Gastrocnemius medialis (tissue), 4 donors: Measurements from ENCODE around the gene FKBP1B. TPM values are rescaled to one million over a fixed set of nuclear protein-coding genes. Genes with fewer than 3 reads are reported as not detected.

ENCODE experiments used
- ATAC-seq, 2 donors: fragments of 150-250 bp; one replicate each; pipeline ENCODE4 v1.9.1; 2016
- DNase-seq, 2 donors: peaks; one replicate each; pipeline ENCODE4 v3.0.0-alpha.2; 2019
- H3K27ac ChIP-seq, 4 donors: fragments of 200-600 bp; sonication (generic); 1 replicate in 1 of 4; 2 replicates in 3 of 4; pipeline ENCODE4 v1.5.1; 2016 to 2018; ENCODE audit warnings: mild to moderate bottlenecking in 2 of 4, moderate library complexity in 1 of 4
- H3K27me3 ChIP-seq, 3 donors: fragments of 200-600 bp; sonication (generic) in 2 of 3; 1 replicate in 1 of 3; 2 replicates in 2 of 3; pipeline versions ENCODE4 v1.5.1 to v1.6.0; 2016 to 2019; ENCODE audit warnings: mild to moderate bottlenecking in 1 of 3, moderate library complexity in 1 of 3
- H3K36me3 ChIP-seq, 2 donors: fragments of 200-600 bp; sonication (generic) in 1 of 2; one replicate each; pipeline ENCODE4 v1.5.1; 2017 to 2018
- H3K4me1 ChIP-seq, 2 donors: fragments of 200-600 bp; sonication (generic) in 1 of 2; one replicate each; pipeline ENCODE4 v1.5.1; 2016 to 2017; ENCODE audit warnings: mild to moderate bottlenecking in 2 of 2
- H3K4me3 ChIP-seq, 4 donors: fragments of 200-600 bp; sonication (generic) in 3 of 4; 1 replicate in 1 of 4; 2 replicates in 3 of 4; pipeline ENCODE4 v1.5.1; 2016 to 2019; ENCODE audit warnings: mild to moderate bottlenecking in 2 of 4
- H3K9me3 ChIP-seq, 3 donors: fragments of 200-600 bp; sonication (generic) in 2 of 3; 1 replicate in 1 of 3; 2 replicates in 2 of 3; pipeline ENCODE4 v1.5.1; 2016 to 2019
- POLR2A ChIP-seq, 2 donors: fragments of 450-650 bp; IDR thresholded peaks; one replicate each; pipeline ENCODE4 v1.6.1; 2017; ENCODE audit warnings: antibody characterized with exemption in 2 of 2, mild to moderate bottlenecking in 2 of 2, moderate library complexity in 2 of 2
- in situ Hi-C, 4 donors: fragments of 200-750 bp; cut with MboI; loops; one replicate each; pipeline versions ENCODE4 v1.15.0 to v1.8.0; 2017; ENCODE audit warnings: low sequenced_read_pairs in 4 of 4
- intact Hi-C: fragments of 100-400 bp; cut with DNase I; formaldehyde crosslinking; loops from one replicate; pipeline ENCODE4 v1.15.1; 2023; ENCODE audit warnings: low total_unique reads
- total RNA-seq, 4 donors: library from RNA; depleted of rRNA; stranded (reverse); fragments of >200 nt; gene quantifications; one replicate each; pipeline versions ENCODE4 v1.1.0 to v1.2.3, GENCODE V29; 2016
- TF ChIP-seq, protein P1 (sequence below), 5 experiments: fragments of 450-650 bp in 3 of 5; fragments of 200-600 bp in 2 of 5; sonication (generic) in 2 of 5; IDR thresholded peaks in 4 of 5; conservative IDR thresholded peaks in 1 of 5; 1 replicate in 4 of 5; 2 replicates in 1 of 5; pipeline ENCODE4 v1.5.1; 2016 to 2019; ENCODE audit warnings: antibody characterized with exemption in 5 of 5, mild to moderate bottlenecking in 3 of 5, moderate library complexity in 3 of 5

FKBP1B gene
- total RNA-seq, 4 donors from 2014 or later, result 0.91 to 2.9 (median 1.5) TPM; not detected in 1

DNA sequence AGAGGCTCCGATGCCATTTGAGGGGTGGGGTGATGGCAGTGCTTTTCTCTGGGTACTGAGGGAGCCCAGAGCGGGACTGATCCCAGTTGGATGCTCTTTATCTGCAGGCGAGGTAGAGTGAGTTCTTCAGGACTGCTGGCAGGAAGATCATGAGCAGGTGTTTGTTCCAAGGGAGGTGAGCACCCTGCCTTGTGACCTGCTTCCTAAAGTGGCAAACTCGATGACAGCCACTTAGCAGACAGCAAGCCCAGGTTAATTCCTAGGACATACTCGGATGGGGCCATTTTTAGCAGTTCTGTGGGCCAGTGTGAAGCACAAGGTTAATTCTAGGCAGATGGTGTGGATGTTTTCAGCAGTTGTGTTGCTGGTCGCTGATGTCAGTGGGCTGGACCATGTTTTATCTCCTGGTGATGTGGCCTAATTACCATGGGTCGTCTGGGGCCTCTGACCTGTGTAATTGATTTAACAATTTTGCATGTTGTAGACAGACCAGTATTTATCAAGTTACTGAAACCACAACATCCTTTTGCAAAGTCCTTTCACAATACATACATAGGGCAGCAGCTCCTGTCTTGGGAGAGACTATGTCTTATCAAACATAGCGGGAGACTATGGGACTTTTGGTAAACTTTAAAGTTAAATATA lies 4.9 kb downstream of the FKBP1B start:
- Histone ChIP-seq H3K4me3 (no peak overlapping the region), H3K4me1 (peaks cover 0 to 8% of the 10 kb centered on the region in 2 donors), H3K27me3 (peaks cover 0 to 10% (median 8%) of the 10 kb centered on the region in 3 donors), H3K9me3 (no peaks in the 10 kb centered on the region), H3K36me3 (no peaks in the 10 kb centered on the region), H3K27ac (no peak overlapping the region)
- intact Hi-C loops (no loop called here), in situ Hi-C loops (no loop called here)
- TF ChIP-seq, protein P1, sequence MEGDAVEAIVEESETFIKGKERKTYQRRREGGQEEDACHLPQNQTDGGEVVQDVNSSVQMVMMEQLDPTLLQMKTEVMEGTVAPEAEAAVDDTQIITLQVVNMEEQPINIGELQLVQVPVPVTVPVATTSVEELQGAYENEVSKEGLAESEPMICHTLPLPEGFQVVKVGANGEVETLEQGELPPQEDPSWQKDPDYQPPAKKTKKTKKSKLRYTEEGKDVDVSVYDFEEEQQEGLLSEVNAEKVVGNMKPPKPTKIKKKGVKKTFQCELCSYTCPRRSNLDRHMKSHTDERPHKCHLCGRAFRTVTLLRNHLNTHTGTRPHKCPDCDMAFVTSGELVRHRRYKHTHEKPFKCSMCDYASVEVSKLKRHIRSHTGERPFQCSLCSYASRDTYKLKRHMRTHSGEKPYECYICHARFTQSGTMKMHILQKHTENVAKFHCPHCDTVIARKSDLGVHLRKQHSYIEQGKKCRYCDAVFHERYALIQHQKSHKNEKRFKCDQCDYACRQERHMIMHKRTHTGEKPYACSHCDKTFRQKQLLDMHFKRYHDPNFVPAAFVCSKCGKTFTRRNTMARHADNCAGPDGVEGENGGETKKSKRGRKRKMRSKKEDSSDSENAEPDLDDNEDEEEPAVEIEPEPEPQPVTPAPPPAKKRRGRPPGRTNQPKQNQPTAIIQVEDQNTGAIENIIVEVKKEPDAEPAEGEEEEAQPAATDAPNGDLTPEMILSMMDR (IDR thresholded peaks at IDR 0.05 in 4 of 5, conservative IDR thresholded peaks at IDR 0.05 in 1 of 5), result no peak
- no peak for TF ChIP-seq POLR2A (IDR thresholded peaks at IDR 0.05)
- ATAC-seq (no peak), DNase-seq (no peak)

DNA sequence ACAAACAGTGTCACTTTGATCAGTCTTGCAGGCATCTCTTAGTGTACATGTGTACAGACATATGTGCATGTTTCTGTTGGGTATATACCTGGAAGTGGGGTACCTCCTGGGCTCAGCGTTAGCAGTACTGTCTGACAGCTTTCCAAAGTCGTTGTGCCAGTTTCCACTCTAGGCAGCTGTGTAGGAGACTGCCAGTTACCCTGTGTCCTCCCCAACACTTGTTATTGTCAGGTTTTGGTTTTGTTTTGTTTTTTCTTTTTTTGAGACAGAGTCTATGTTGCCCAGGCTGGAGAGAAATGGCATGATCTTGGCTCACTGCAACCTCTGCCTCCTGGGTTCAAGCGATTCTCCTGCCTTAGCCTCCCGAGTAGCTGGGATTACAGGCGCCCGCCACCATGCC lies 6.2 kb downstream of the FKBP1B start:
- in situ Hi-C loops (no loop called here), intact Hi-C loops (no loop called here)
- Histone ChIP-seq H3K36me3 (no peaks in the 10 kb centered on the region), H3K4me3 (no peak overlapping the region), H3K27ac (no peak overlapping the region), H3K27me3 (no peaks in the 10 kb centered on the region), H3K9me3 (no peaks in the 10 kb centered on the region), H3K4me1 (no peaks in the 10 kb centered on the region)
- no peak for ATAC-seq
- TF ChIP-seq POLR2A (IDR thresholded peaks at IDR 0.05), result no peak
- TF ChIP-seq, protein P1 (IDR thresholded peaks at IDR 0.05 in 4 of 5, conservative IDR thresholded peaks at IDR 0.05 in 1 of 5), result no peak
- no peak for DNase-seq

DNA sequence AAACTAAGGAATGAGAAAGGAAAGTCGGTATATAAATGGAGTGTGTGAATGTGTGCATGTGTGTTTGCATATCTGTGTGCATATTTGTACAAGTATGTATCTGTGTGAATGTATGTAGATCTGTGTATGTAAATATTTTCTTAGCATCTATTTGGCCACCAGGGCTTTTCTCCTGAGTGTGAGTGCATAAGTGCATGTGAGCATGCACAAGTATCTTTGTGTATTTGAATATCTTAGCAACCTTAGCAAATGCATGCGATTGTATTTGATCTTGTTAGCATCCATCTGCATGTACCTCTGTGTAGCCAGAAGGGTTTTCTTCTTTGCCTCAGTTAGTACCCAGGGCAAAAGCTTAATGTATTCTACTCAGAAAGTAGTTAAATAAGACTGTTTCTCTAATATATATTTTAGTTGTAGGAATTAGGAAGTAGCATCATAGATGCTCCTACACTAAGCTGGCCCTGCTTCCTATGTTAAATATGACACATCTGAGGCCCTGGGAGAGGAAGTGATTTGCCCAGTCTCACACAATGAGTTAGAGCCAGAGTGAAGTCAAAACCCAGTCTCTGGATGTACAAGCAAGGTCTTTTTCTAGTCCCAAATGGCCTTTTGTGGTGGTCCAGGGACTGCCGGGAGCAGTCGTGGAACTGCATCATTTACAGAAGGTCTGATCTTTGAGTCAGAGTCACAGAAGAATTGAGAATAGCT lies 9.2 kb downstream of the FKBP1B start:
- TF ChIP-seq POLR2A (IDR thresholded peaks at IDR 0.05), result no peak
- TF ChIP-seq, protein P1 (IDR thresholded peaks at IDR 0.05 in 4 of 5, conservative IDR thresholded peaks at IDR 0.05 in 1 of 5), result no peak
- intact Hi-C loops (no loop called here), in situ Hi-C loops (no loop called here)

DNA sequence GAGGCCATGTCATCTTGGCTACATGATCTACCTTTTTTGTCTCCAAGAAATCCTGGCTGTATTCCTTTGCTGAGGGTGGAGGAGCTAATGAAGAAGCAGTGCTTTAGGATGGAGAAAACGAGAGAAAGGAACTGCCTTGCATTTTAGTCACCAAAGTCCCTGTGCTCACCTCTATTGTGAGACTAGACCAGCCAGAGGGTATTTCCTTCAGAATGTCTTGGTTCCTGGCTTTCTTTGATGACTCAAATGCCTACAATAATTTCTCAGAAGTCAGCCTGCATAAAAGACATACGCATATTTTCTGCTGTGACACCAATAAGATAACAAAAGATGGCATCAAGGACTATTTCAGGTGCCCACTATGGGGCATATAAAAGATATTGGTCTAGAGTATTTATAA lies 15.8 kb downstream of the FKBP1B start:
- peaks cover 0 to 37% of the 10 kb centered on the region in 2 donors for H3K36me3 ChIP-seq
- in situ Hi-C loops, result no loop called here
- TF ChIP-seq, protein P1 (IDR thresholded peaks at IDR 0.05 in 4 of 5, conservative IDR thresholded peaks at IDR 0.05 in 1 of 5), result no peak
- no peak for TF ChIP-seq POLR2A (IDR thresholded peaks at IDR 0.05)

More for the DNA sequence above, 9.2 kb downstream of the FKBP1B start:
- no peak overlapping the region for H3K4me3 ChIP-seq
- H3K36me3 ChIP-seq, result no peaks in the 10 kb centered on the region
- no peaks in the 10 kb centered on the region for H3K9me3 ChIP-seq
- no peak for DNase-seq
- no peaks in the 10 kb centered on the region for H3K27me3 ChIP-seq
- no peak overlapping the region for H3K27ac ChIP-seq
- no peaks in the 10 kb centered on the region for H3K4me1 ChIP-seq
- ATAC-seq, result no peak

More for the DNA sequence above, 15.8 kb downstream of the FKBP1B start:
- Histone ChIP-seq H3K27me3 (no peaks in the 10 kb centered on the region), H3K9me3 (no peaks in the 10 kb centered on the region), H3K27ac (no peak overlapping the region), H3K4me1 (no peaks in the 10 kb centered on the region), H3K4me3 (no peak overlapping the region)
- no peak for ATAC-seq
- no peak for DNase-seq
- intact Hi-C loops, result no loop called here
